ENCODE data around the gene RAPGEF4. TPM values are rescaled to one million over a fixed set of nuclear protein-coding genes. Genes with fewer than 3 reads are reported as not detected.

RAPGEF4 gene
- total RNA-seq, 1 donor from 2014 or later: 7.2 TPM

- intact Hi-C loops (cut with DNase I): loop anchor here (2.0 kb wide), 1 partner anchor 121 kb away; no protein-coding TSS in a partner anchor
- ATAC-seq (ENCODE audit: poor library complexity) (no peak), DNase-seq (no peak)
Observed at GRCh38 chr2:172812158-172812744, 76.6 kb downstream of the RAPGEF4 start.

GRCh38 chr2:172813314-172813888 is 77.8 kb downstream of the RAPGEF4 start:
- intact Hi-C loops (cut with DNase I): loop anchor here (2.0 kb wide), 1 partner anchor 119 kb away; no protein-coding TSS in a partner anchor
- ATAC-seq (ENCODE audit: poor library complexity) (peak; percentile 52), DNase-seq (no peak)

- ATAC-seq (ENCODE audit: poor library complexity) (no peak), DNase-seq (no peak)
- intact Hi-C loops (cut with DNase I): no loop called here
Observed at GRCh38 chr2:172817411-172817810, 81.8 kb downstream of the RAPGEF4 start.

- ATAC-seq (ENCODE audit: poor library complexity) (no peak), DNase-seq (no peak)
- intact Hi-C loops (cut with DNase I): no loop called here
Observed at GRCh38 chr2:172819943-172820342, 84.3 kb downstream of the RAPGEF4 start.

- intact Hi-C loops (cut with DNase I): no loop called here
- no peak for ATAC-seq (ENCODE audit: poor library complexity)
- DNase-seq: no peak
Observed at GRCh38 chr2:172821370-172822338, 86.0 kb downstream of the RAPGEF4 start.

GRCh38 chr2:172822585-172822984 is 86.9 kb downstream of the RAPGEF4 start:
- DNase-seq (no peak), ATAC-seq (ENCODE audit: poor library complexity) (no peak)
- intact Hi-C loops (cut with DNase I): no loop called here

- ATAC-seq (ENCODE audit: poor library complexity) (no peak), DNase-seq (no peak)
- intact Hi-C loops (cut with DNase I): no loop called here
Observed at GRCh38 chr2:172823261-172823850, 87.7 kb downstream of the RAPGEF4 start.

GRCh38 chr2:172826522-172826921 is 90.9 kb downstream of the RAPGEF4 start:
- DNase-seq (no peak), ATAC-seq (ENCODE audit: poor library complexity) (no peak)
- intact Hi-C loops (cut with DNase I): no loop called here

- no peak for DNase-seq
- no peak for ATAC-seq (ENCODE audit: poor library complexity)
- intact Hi-C loops (cut with DNase I): no loop called here
Observed at GRCh38 chr2:172829229-172829628, 93.6 kb downstream of the RAPGEF4 start.

GRCh38 chr2:172830482-172830881 is 94.8 kb downstream of the RAPGEF4 start:
- ATAC-seq (ENCODE audit: poor library complexity) (no peak), DNase-seq (no peak)
- intact Hi-C loops (cut with DNase I): no loop called here

- intact Hi-C loops (cut with DNase I): no loop called here
- ATAC-seq (ENCODE audit: poor library complexity): peak; percentile 88
Observed at GRCh38 chr2:172833898-172834297, 98.3 kb downstream of the RAPGEF4 start.

GRCh38 chr2:172834881-172835280 is 99.2 kb downstream of the RAPGEF4 start:
- no peak for DNase-seq
- intact Hi-C loops (cut with DNase I): no loop called here
- ATAC-seq (ENCODE audit: poor library complexity): no peak

More at GRCh38 chr2:172833898-172834297, 98.3 kb downstream of the RAPGEF4 start:
- DNase-seq: no peak

GRCh38 chr2:172836347-172836821 is 100.7 kb downstream of the RAPGEF4 start:
- ATAC-seq (ENCODE audit: poor library complexity): peak; percentile 29
- no peak for DNase-seq
- intact Hi-C loops (cut with DNase I): no loop called here

GRCh38 chr2:172836827-172837226 is 101.2 kb downstream of the RAPGEF4 start:
- intact Hi-C loops (cut with DNase I): no loop called here
- ATAC-seq (ENCODE audit: poor library complexity): no peak
- no peak for DNase-seq

- ATAC-seq (ENCODE audit: poor library complexity) (no peak), DNase-seq (no peak)
- intact Hi-C loops (cut with DNase I): no loop called here
Observed at GRCh38 chr2:172839446-172839845, 103.8 kb downstream of the RAPGEF4 start.

GRCh38 chr2:172842511-172843265 is 107.0 kb downstream of the RAPGEF4 start:
- DNase-seq: no peak
- intact Hi-C loops (cut with DNase I): no loop called here
- no peak for ATAC-seq (ENCODE audit: poor library complexity)

GRCh38 chr2:172843266-172843582 is 107.6 kb downstream of the RAPGEF4 start:
- DNase-seq (no peak), ATAC-seq (ENCODE audit: poor library complexity) (no peak)
- intact Hi-C loops (cut with DNase I): no loop called here

GRCh38 chr2:172843902-172844715 is 108.5 kb downstream of the RAPGEF4 start:
- peak; percentile 69 for ATAC-seq (ENCODE audit: poor library complexity)
- intact Hi-C loops (cut with DNase I): no loop called here

More at GRCh38 chr2:172843902-172844715, 108.5 kb downstream of the RAPGEF4 start:
- no peak for DNase-seq

Data from Right ventricle myocardium superior (tissue), 1 donor.